ENCODE data around the gene LIPF.
"Not testable (repeated sequence)": the region's sequence is repeated elsewhere in the genome, so short reads cannot be mapped to it uniquely, and the experiment has no call there.

Gene LIPF

GRCh38 chr10:88664142-88664541, at the start of gene LIPF:
LIPF (plus strand) TSS chr10:88664442; CDS start chr10:88667298, 2,856 bp downstream.
- no peak for DNase-seq

GRCh38 chr10:88616250-88616977, 47.8 kb upstream of the LIPF start:
- DNase-seq, result peak in 9 of 56 donors; percentile 0 to 12 (median 2)

- no peak for DNase-seq
Observed at GRCh38 chr10:88617772-88618300, 46.4 kb upstream of the LIPF start.

- no peak for DNase-seq
Observed at GRCh38 chr10:88618496-88618895, 45.7 kb upstream of the LIPF start.

- DNase-seq, result no peak
Observed at GRCh38 chr10:88620441-88620840, 43.8 kb upstream of the LIPF start.

GRCh38 chr10:88623835-88624234, 40.4 kb upstream of the LIPF start:
- no peak for DNase-seq

- no peak for DNase-seq
Observed at GRCh38 chr10:88624840-88625239, 39.4 kb upstream of the LIPF start.

GRCh38 chr10:88640186-88640585, 24.1 kb upstream of the LIPF start:
- no peak for DNase-seq

- no peak for DNase-seq
Observed at GRCh38 chr10:88642209-88642608, 22.0 kb upstream of the LIPF start.

GRCh38 chr10:88642963-88643362, 21.3 kb upstream of the LIPF start:
- DNase-seq, result no peak

- DNase-seq, result no peak
Observed at GRCh38 chr10:88647061-88647615, 17.1 kb upstream of the LIPF start.

GRCh38 chr10:88651101-88651551, 13.1 kb upstream of the LIPF start:
- no peak for DNase-seq

GRCh38 chr10:88652616-88653015, 11.6 kb upstream of the LIPF start:
- DNase-seq, result no peak

GRCh38 chr10:88657901-88658300, 6.3 kb upstream of the LIPF start:
- DNase-seq, result no peak

- DNase-seq, result no peak
Observed at GRCh38 chr10:88659725-88660597, 4.3 kb upstream of the LIPF start.

- DNase-seq, result peak in 1 of 56 donors; percentile 1
Observed at GRCh38 chr10:88660598-88660884, 3.7 kb upstream of the LIPF start.

GRCh38 chr10:88661018-88661417, 3.2 kb upstream of the LIPF start:
- no peak for DNase-seq

GRCh38 chr10:88661577-88661976, 2.7 kb upstream of the LIPF start:
- DNase-seq, result no peak

GRCh38 chr10:88663153-88663552, 1.1 kb upstream of the LIPF start:
- not testable (repeated sequence) for DNase-seq

GRCh38 chr10:88668465-88668864, 4.2 kb downstream of the LIPF start:
- no peak for DNase-seq

- no peak for DNase-seq
Observed at GRCh38 chr10:88670497-88670896, 6.3 kb downstream of the LIPF start.

- no peak for DNase-seq
Observed at GRCh38 chr10:88672041-88672440, 7.8 kb downstream of the LIPF start.
